Epithelial cell of esophagus (primary cell): ENCODE data around the gene IGFL3.
A peak's percentile ranks its signal among the peaks of the same experiment; 100 is the strongest.

ENCODE experiments used
- DNase-seq: peaks from one replicate; pipeline ENCODE4 v3.0.0; 2010; ENCODE audit warnings: low read depth
- H3K4me3 ChIP-seq: 2 replicates; pipeline ENCODE4 v1.5.1; 2011; ENCODE audit warnings: mild to moderate bottlenecking, low read length, control low read depth
- CTCF ChIP-seq: IDR thresholded peaks from 2 replicates; pipeline ENCODE4 v1.5.1; 2011; ENCODE audit warnings: low read depth, mild to moderate bottlenecking, low read length, control low read depth, inconsistent platforms; ENCODE audit not compliant: insufficient read depth; ENCODE audit errors: missing control alignments

Gene IGFL3

GRCh38 chr19:46077815-46078167 is 46.7 kb downstream of the IGFL3 start:
- no peak for TF ChIP-seq CTCF
- no peak for DNase-seq
- no peak overlapping the region for H3K4me3 ChIP-seq

DNA sequence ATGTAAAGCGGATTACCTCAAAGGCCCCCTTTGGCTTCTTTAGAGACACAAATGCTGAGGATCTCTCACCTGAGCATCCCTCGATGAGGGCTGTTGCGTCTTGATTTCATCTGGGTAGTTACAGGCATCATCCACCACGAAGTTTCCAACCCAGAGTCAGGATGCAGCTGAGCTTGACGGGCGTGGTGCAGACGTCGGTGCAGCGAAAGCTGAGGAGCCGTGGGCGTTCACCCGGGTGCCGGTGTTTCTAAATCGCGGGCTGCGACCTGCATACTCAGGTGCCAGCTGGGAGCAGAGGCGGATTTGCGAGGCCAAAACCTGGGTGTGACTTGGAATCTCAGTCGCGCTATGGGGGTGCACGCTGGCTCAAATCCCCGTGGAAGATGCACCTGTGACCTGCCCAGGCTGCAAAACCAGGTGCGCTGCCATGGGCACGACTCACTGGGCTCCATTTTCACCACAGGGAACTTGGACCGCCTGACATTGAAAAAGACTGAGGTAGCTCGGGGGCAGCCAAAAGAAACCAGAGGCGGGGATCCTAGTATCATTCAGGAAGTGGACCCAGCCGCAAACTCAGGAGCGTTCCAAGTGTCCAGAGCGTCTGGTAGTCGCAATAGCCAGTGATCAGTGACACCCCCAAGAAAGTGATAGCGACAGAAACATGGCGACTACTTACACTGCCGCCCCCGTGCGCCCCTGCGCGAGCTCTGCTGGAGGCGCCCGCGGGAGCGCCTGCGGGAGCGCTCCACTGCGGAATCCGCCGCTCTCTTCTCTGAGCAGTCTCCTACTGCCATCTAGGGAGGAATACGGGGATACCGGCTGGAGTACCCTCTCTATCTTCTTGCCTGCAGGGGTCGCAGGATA is 47.3 kb downstream of the IGFL3 start:
- DNase-seq: peak; percentile 77
- H3K4me3 ChIP-seq: no peak overlapping the region
- TF ChIP-seq CTCF: peak; percentile 97

- TF ChIP-seq CTCF: no peak
- H3K4me3 ChIP-seq: no peak overlapping the region
- DNase-seq: no peak
Observed at GRCh38 chr19:46076031-46076880, 48.2 kb downstream of the IGFL3 start.

GRCh38 chr19:46073268-46073922 is 51.1 kb downstream of the IGFL3 start:
- H3K4me3 ChIP-seq: no peak overlapping the region
- TF ChIP-seq CTCF: no peak
- DNase-seq: no peak
